GM21737 (cell line): Measurements from ENCODE around the gene PDGFA.

ENCODE experiments used
- ATAC-seq: cut with Tn5 transposase; IDR thresholded peaks from one replicate; pipeline ENCODE4 v1.9.1; 2021; ENCODE audit warnings: mild to moderate bottlenecking, moderate library complexity; ENCODE audit not compliant: unreplicated experiment

PDGFA gene

GRCh38 chr7:491958-492713 is 27.5 kb downstream of the PDGFA start:
- ATAC-seq = no peak

GRCh38 chr7:491292-491957 is 28.2 kb downstream of the PDGFA start:
- no peak for ATAC-seq

GRCh38 chr7:490461-491291 is 29.0 kb downstream of the PDGFA start:
- no peak for ATAC-seq

GRCh38 chr7:489876-490275 is 29.8 kb downstream of the PDGFA start:
- no peak for ATAC-seq

GRCh38 chr7:486216-486743 is 33.4 kb downstream of the PDGFA start:
- ATAC-seq = no peak

- no peak for ATAC-seq
Measured at GRCh38 chr7:485188-486081, 34.2 kb downstream of the PDGFA start.

- ATAC-seq = no peak
Measured at GRCh38 chr7:484356-485101, 35.1 kb downstream of the PDGFA start.

GRCh38 chr7:483656-484355 is 35.8 kb downstream of the PDGFA start:
- no peak for ATAC-seq

- ATAC-seq = no peak
Measured at GRCh38 chr7:482521-483083, 37.0 kb downstream of the PDGFA start.

- ATAC-seq = no peak
Measured at GRCh38 chr7:481219-481930, 38.3 kb downstream of the PDGFA start.

GRCh38 chr7:480531-481218 is 39.0 kb downstream of the PDGFA start:
- ATAC-seq = no peak

GRCh38 chr7:479948-480499 is 39.6 kb downstream of the PDGFA start:
- no peak for ATAC-seq

- ATAC-seq = no peak
Measured at GRCh38 chr7:479115-479947, 40.3 kb downstream of the PDGFA start.

- no peak for ATAC-seq
Measured at GRCh38 chr7:477626-478220, 41.9 kb downstream of the PDGFA start.

- no peak for ATAC-seq
Measured at GRCh38 chr7:476736-477360, 42.8 kb downstream of the PDGFA start.
